ENCODE results near the gene IFT81. TPM values are rescaled to one million over a fixed set of nuclear protein-coding genes. Genes with fewer than 3 reads are reported as not detected.

IFT81 gene
- total RNA-seq, 4 donors from 2014 or later = 11.5 to 36.1 (median 21.8) TPM

- Histone ChIP-seq H3K4me1 (no peaks in the 10 kb centered on the region), H3K4me3 (no peak overlapping the region), H3K9me3 (no peaks in the 10 kb centered on the region), H3K27ac (no peak overlapping the region), H3K27me3 (no peaks in the 10 kb centered on the region), H3K36me3 (peaks cover 3 to 85% (median 3%) of the 10 kb centered on the region in 3 donors)
- TF ChIP-seq POLR2A (IDR thresholded peaks at IDR 0.05) (no peak), EP300 (IDR thresholded peaks at IDR 0.05) (no peak)
- TF ChIP-seq, protein P1, sequence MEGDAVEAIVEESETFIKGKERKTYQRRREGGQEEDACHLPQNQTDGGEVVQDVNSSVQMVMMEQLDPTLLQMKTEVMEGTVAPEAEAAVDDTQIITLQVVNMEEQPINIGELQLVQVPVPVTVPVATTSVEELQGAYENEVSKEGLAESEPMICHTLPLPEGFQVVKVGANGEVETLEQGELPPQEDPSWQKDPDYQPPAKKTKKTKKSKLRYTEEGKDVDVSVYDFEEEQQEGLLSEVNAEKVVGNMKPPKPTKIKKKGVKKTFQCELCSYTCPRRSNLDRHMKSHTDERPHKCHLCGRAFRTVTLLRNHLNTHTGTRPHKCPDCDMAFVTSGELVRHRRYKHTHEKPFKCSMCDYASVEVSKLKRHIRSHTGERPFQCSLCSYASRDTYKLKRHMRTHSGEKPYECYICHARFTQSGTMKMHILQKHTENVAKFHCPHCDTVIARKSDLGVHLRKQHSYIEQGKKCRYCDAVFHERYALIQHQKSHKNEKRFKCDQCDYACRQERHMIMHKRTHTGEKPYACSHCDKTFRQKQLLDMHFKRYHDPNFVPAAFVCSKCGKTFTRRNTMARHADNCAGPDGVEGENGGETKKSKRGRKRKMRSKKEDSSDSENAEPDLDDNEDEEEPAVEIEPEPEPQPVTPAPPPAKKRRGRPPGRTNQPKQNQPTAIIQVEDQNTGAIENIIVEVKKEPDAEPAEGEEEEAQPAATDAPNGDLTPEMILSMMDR (IDR thresholded peaks at IDR 0.05) = no peak
- 62 to 70% methylated on average over 2 of the region's 2 CpGs for WGBS, 2 donors
- DNase-seq (ENCODE audit: low spot score in 2 of 2) = no peak
Measured at GRCh38 chr12:110135806-110136205, 11.6 kb downstream of the IFT81 start.

DNA sequence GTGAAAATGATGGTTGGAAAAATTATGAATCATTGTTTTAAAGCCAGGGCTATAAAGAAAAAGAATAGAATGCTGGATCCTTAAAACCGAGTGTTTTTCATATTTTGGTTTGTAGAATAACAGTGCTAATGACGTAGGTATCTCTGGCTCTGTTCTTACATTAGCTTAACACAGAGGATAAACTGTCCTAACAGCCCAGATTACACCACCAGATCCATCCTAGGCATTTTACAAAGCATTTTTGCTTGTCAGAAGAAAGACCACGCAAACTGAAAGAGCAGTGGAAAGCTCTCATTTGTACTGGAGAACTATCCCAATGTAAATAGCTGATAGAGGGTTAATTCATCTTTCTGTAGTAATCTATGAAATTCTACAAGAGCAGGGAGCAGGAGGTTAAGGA, 13.6 kb downstream of the IFT81 start:
- no peak for TF ChIP-seq POLR2A (IDR thresholded peaks at IDR 0.05)
- TF ChIP-seq, protein P1 (IDR thresholded peaks at IDR 0.05) = no peak
- no peak for TF ChIP-seq EP300 (IDR thresholded peaks at IDR 0.05)

DNA sequence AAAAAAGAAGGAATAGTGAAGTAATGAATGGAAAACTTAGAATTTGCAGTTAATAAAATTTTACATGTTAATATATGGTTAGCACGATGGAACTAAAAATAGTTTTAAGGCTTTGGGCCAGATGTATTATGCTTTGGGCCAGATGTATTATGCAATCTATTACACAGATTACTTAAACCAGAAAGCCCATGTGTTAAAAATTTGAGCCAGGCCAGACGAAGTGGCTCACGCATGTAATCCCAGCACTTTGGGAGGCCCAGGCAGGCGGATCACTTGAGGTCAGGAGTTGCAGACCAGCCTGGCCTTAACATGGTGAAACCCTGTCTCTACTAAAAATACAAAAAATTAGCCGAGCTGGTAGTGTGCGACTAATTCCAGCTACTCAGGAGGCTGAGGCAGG, 17.2 kb downstream of the IFT81 start:
- peak in 1 of 2 donors; percentile 61 for DNase-seq (ENCODE audit: low spot score in 2 of 2)
- no peaks in the 10 kb centered on the region for H3K4me1 ChIP-seq
- no peaks in the 10 kb centered on the region for H3K9me3 ChIP-seq
- TF ChIP-seq, protein P1 (IDR thresholded peaks at IDR 0.05) = no peak
- TF ChIP-seq POLR2A (IDR thresholded peaks at IDR 0.05) (no peak), EP300 (IDR thresholded peaks at IDR 0.05) (peak in 1 of 2 donors; percentile 80)
- H3K27me3 ChIP-seq = no peaks in the 10 kb centered on the region
- no peak overlapping the region for H3K4me3 ChIP-seq
- no peak overlapping the region for H3K27ac ChIP-seq
- 67 to 69% methylated on average over 6 of the region's 6 CpGs for WGBS, 2 donors
- peaks cover 0 to 54% (median 3%) of the 10 kb centered on the region in 3 donors for H3K36me3 ChIP-seq

More for the DNA sequence above, 13.6 kb downstream of the IFT81 start:
- Histone ChIP-seq H3K36me3 (peaks cover 3 to 73% (median 3%) of the 10 kb centered on the region in 3 donors), H3K9me3 (no peaks in the 10 kb centered on the region), H3K4me3 (no peak overlapping the region), H3K4me1 (no peaks in the 10 kb centered on the region), H3K27me3 (no peaks in the 10 kb centered on the region), H3K27ac (no peak overlapping the region)
- DNase-seq (ENCODE audit: low spot score in 2 of 2) = no peak
- 88 to 96% methylated on average over 3 of the region's 3 CpGs for WGBS, 2 donors

DNA sequence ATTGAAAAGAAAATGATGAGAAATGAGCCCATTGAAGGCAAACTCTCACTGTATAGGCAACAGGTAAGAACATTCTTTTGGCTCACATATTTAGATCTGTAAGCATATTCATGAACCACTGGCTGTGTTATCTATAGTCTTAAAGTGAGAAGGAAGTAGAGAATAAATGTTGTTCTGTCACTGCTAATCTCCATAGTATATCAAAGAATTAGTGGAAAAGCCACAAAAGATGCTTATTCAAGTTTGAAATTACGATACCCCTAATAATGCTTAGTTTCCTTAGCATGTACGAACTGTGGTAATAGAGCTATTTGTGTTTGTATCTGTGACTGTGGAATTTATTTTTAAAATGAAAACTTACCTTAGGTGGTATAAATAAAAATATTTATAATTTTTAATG, 22.8 kb downstream of the IFT81 start:
- no peak for TF ChIP-seq EP300 (IDR thresholded peaks at IDR 0.05)
- TF ChIP-seq, protein P1 (IDR thresholded peaks at IDR 0.05) = no peak
- TF ChIP-seq POLR2A (IDR thresholded peaks at IDR 0.05) = no peak
- peaks cover 0 to 72% (median 0%) of the 10 kb centered on the region in 3 donors for H3K36me3 ChIP-seq

GRCh38 chr12:110149086-110149660, 25.0 kb downstream of the IFT81 start:
- H3K27ac ChIP-seq = no peak overlapping the region
- DNase-seq (ENCODE audit: low spot score in 2 of 2) = no peak
- no peaks in the 10 kb centered on the region for H3K4me1 ChIP-seq
- TF ChIP-seq, protein P1 (IDR thresholded peaks at IDR 0.05) = no peak
- TF ChIP-seq POLR2A (IDR thresholded peaks at IDR 0.05) (no peak), EP300 (IDR thresholded peaks at IDR 0.05) (no peak)
- no peak overlapping the region for H3K4me3 ChIP-seq
- H3K27me3 ChIP-seq = no peaks in the 10 kb centered on the region
- 88 to 89% methylated on average over 10 of the region's 10 CpGs for WGBS, 2 donors
- H3K36me3 ChIP-seq = peaks cover 0 to 83% (median 0%) of the 10 kb centered on the region in 3 donors
- H3K9me3 ChIP-seq = no peaks in the 10 kb centered on the region

More for the DNA sequence above, 22.8 kb downstream of the IFT81 start:
- no peak overlapping the region for H3K27ac ChIP-seq
- no peak overlapping the region for H3K4me3 ChIP-seq
- no peaks in the 10 kb centered on the region for H3K27me3 ChIP-seq
- no peak for DNase-seq (ENCODE audit: low spot score in 2 of 2)
- H3K4me1 ChIP-seq = no peaks in the 10 kb centered on the region
- H3K9me3 ChIP-seq = no peaks in the 10 kb centered on the region
- WGBS, 2 donors = 94 to 98% methylated on average over 2 of the region's 2 CpGs

Measured in tibial nerve (tissue), 4 donors.